Anterior cingulate cortex (tissue), 58 donors: ENCODE data around the gene ZNF670.
"Not testable (repeated sequence)": the region's sequence is repeated elsewhere in the genome, so short reads cannot be mapped to it uniquely, and the experiment has no call there.

Experiments
- DNase-seq, 58 donors: peaks; one replicate each; lab custom pipeline; 2025; lab: John Stamatoyannopoulos, UW

ZNF670 gene

GRCh38 chr1:247078258-247079140, at the start of gene ZNF670:
ZNF670 (minus strand) TSS chr1:247078811; CDS start chr1:247078596, 215 bp downstream.
- peak; percentile 34 to 98 (median 90) for DNase-seq

GRCh38 chr1:247127519-247128282, 49.1 kb upstream of the ZNF670 start:
- not testable (repeated sequence) for DNase-seq

- not testable (repeated sequence) for DNase-seq
Measured at GRCh38 chr1:247126601-247127000, 48.0 kb upstream of the ZNF670 start.

- DNase-seq: not testable (repeated sequence)
Measured at GRCh38 chr1:247126166-247126565, 47.6 kb upstream of the ZNF670 start.

GRCh38 chr1:247121382-247121781, 42.8 kb upstream of the ZNF670 start:
- DNase-seq: no peak

GRCh38 chr1:247120408-247120668, 41.7 kb upstream of the ZNF670 start:
- not testable (repeated sequence) for DNase-seq

- no peak for DNase-seq
Measured at GRCh38 chr1:247119600-247120407, 41.2 kb upstream of the ZNF670 start.

- no peak for DNase-seq
Measured at GRCh38 chr1:247118946-247119446, 40.4 kb upstream of the ZNF670 start.

GRCh38 chr1:247115545-247115944, 36.9 kb upstream of the ZNF670 start:
- DNase-seq: no peak

- no peak for DNase-seq
Measured at GRCh38 chr1:247115141-247115510, 36.5 kb upstream of the ZNF670 start.

- no peak for DNase-seq
Measured at GRCh38 chr1:247114351-247115140, 35.9 kb upstream of the ZNF670 start.

- no peak for DNase-seq
Measured at GRCh38 chr1:247113733-247114271, 35.2 kb upstream of the ZNF670 start.

- DNase-seq: peak in 1 of 58 donors; percentile 8
Measured at GRCh38 chr1:247113094-247113497, 34.5 kb upstream of the ZNF670 start.

- peak in 1 of 58 donors; percentile 13 for DNase-seq
Measured at GRCh38 chr1:247112479-247112781, 33.8 kb upstream of the ZNF670 start.

GRCh38 chr1:247111700-247112478, 33.3 kb upstream of the ZNF670 start:
- peak in 26 of 58 donors; percentile 9 to 52 (median 30) for DNase-seq

GRCh38 chr1:247111259-247111699, 32.7 kb upstream of the ZNF670 start:
- DNase-seq: no peak

GRCh38 chr1:247110627-247111258, 32.1 kb upstream of the ZNF670 start:
- DNase-seq: no peak

- no peak for DNase-seq
Measured at GRCh38 chr1:247107694-247108093, 29.1 kb upstream of the ZNF670 start.
